H1 (cell line): ENCODE measurements around the gene SOS1. TPM values are rescaled to one million over a fixed set of nuclear protein-coding genes. Genes with fewer than 3 reads are reported as not detected.

Experiments
- CTCF ChIA-PET: fragments of 300-600 bp; sonication (Branson Sonifier 250); formaldehyde crosslinking; loops from one replicate; lab custom pipeline; 2021; ENCODE audit not compliant: partially characterized antibody; lab: Charles Lee
- POLR2A ChIA-PET: fragments of 300-600 bp; sonication (Branson Sonifier 250); formaldehyde crosslinking; loops from one replicate; lab custom pipeline; 2021; ENCODE audit warnings: inconsistent platforms; ENCODE audit not compliant: partially characterized antibody; lab: Charles Lee
- DNase-seq, 2 experiments: peaks; one replicate each; pipeline versions ENCODE4 v3.0.0 to v3.0.0-alpha.2; 2010 to 2022; ENCODE audit warnings: low spot score in 2 of 2, low read depth in 1 of 2, mixed read lengths in 1 of 2
- FAIRE-seq: peaks from 2 replicates; lab custom pipeline; 2011; peaks lifted over from hg19 to GRCh38; lab: Jason Lieb, UNC
- H2AFZ ChIP-seq: 2 replicates; pipeline ENCODE4 v1.8.1; 2012; ENCODE audit warnings: low read length, inconsistent platforms
- H2AK5ac ChIP-seq: 2 replicates; pipeline ENCODE4 v1.6.1; 2013; ENCODE audit warnings: low read depth, low read length
- H2BK120ac ChIP-seq: replicated peaks from 2 replicates; pipeline ENCODE3; 2013; ENCODE audit warnings: low read depth, low read length, inconsistent platforms
- H2BK12ac ChIP-seq: 2 replicates; pipeline ENCODE4 v1.6.1; 2013; ENCODE audit warnings: low read depth, low read length
- H2BK15ac ChIP-seq: 2 replicates; pipeline ENCODE4 v1.6.1; 2013; ENCODE audit warnings: low read length
- H2BK20ac ChIP-seq: 2 replicates; pipeline ENCODE4 v1.6.1; 2013; ENCODE audit warnings: low read length
- H2BK5ac ChIP-seq: 2 replicates; pipeline ENCODE4 v1.6.1; 2013; ENCODE audit warnings: low read depth, low read length
- H3K14ac ChIP-seq: 2 replicates; pipeline ENCODE4 v1.6.1; 2013; ENCODE audit warnings: inconsistent platforms; ENCODE audit not compliant: insufficient read length
- H3K18ac ChIP-seq: 2 replicates; pipeline ENCODE4 v1.6.1; 2013; ENCODE audit warnings: low read length; ENCODE audit errors: extremely low read depth
- H3K23ac ChIP-seq: 2 replicates; pipeline ENCODE4 v1.6.1; 2013; ENCODE audit warnings: inconsistent platforms; ENCODE audit not compliant: insufficient read length
- H3K23me2 ChIP-seq: 2 replicates; pipeline ENCODE4 v1.6.1; 2013; ENCODE audit warnings: low read depth, low read length
- H3K27ac ChIP-seq: 2 replicates; pipeline ENCODE4 v1.6.1; 2011; ENCODE audit warnings: low read depth, low read length, inconsistent platforms
- H3K27me3 ChIP-seq, 4 experiments: replicated peaks in 1 of 4; 1 replicate in 1 of 4; 2 replicates in 3 of 4; pipeline versions ENCODE4 v1.6.1 to v1.8.1; 2011 to 2013; ENCODE audit warnings: low read length in 3 of 4, mild to moderate bottlenecking in 3 of 4, inconsistent platforms in 2 of 4, mixed read lengths in 2 of 4, moderate library complexity in 1 of 4; ENCODE audit not compliant: control insufficient read depth in 3 of 4, insufficient read depth in 3 of 4; ENCODE audit errors: extremely low read depth in 1 of 4
- H3K36me3 ChIP-seq, 4 experiments: 2 replicates each; pipeline versions ENCODE4 v1.6.1 to v1.8.1; 2011 to 2013; ENCODE audit warnings: mild to moderate bottlenecking in 4 of 4, low read length in 3 of 4, moderate library complexity in 2 of 4, control low read depth in 1 of 4, inconsistent platforms in 1 of 4; ENCODE audit not compliant: insufficient read depth in 4 of 4, control insufficient read depth in 2 of 4
- H3K4ac ChIP-seq: replicated peaks from 2 replicates; pipeline ENCODE3; 2013; ENCODE audit warnings: low read length, low read depth, mixed read lengths, inconsistent platforms; ENCODE audit not compliant: insufficient read length
- H3K4me1 ChIP-seq, 4 experiments: replicated peaks in 1 of 4; 1 replicate in 1 of 4; 2 replicates in 3 of 4; pipeline versions ENCODE4 v1.6.1 to v1.8.1; 2011 to 2013; ENCODE audit warnings: low read length in 3 of 4, inconsistent platforms in 2 of 4, mixed read lengths in 1 of 4; ENCODE audit not compliant: insufficient read depth in 4 of 4, control insufficient read depth in 3 of 4
- H3K4me2 ChIP-seq, 2 experiments: 2 replicates each; pipeline versions ENCODE4 v1.6.1 to v1.8.1; 2011 to 2013; ENCODE audit warnings: low read depth in 2 of 2, low read length in 2 of 2, control low read depth in 1 of 2, inconsistent platforms in 1 of 2, mild to moderate bottlenecking in 1 of 2; ENCODE audit not compliant: insufficient read depth in 1 of 2
- H3K4me3 ChIP-seq, 4 experiments: fragments of 200-600, 300-600 bp in 1 of 4; sonication (generic), shearing (Covaris generic), sonication (Bioruptor Twin) in 1 of 4; 2 replicates each; pipeline versions ENCODE4 v1.5.1 to v1.8.1; 2011 to 2016; ENCODE audit warnings: low read length in 4 of 4, low read depth in 3 of 4, control low read depth in 2 of 4, inconsistent platforms in 2 of 4, mild to moderate bottlenecking in 2 of 4, mixed read lengths in 1 of 4, moderate library complexity in 1 of 4; ENCODE audit not compliant: insufficient read depth in 2 of 4; ENCODE audit errors: extremely low read depth in 1 of 4
- H3K56ac ChIP-seq: replicated peaks from 2 replicates; pipeline ENCODE3; 2013; ENCODE audit warnings: low read depth, mild to moderate bottlenecking, mixed read lengths, low read length, inconsistent platforms; ENCODE audit not compliant: insufficient read length
- H3K79me1 ChIP-seq: 2 replicates; pipeline ENCODE4 v1.6.1; 2013; ENCODE audit warnings: low read depth, low read length, control low read depth
- H3K79me2 ChIP-seq, 2 experiments: 2 replicates each; pipeline versions ENCODE4 v1.6.1 to v1.8.1; 2012 to 2013; ENCODE audit warnings: low read length in 2 of 2, mild to moderate bottlenecking in 2 of 2, inconsistent platforms in 1 of 2; ENCODE audit not compliant: insufficient read depth in 2 of 2, control insufficient read depth in 1 of 2
- H3K9ac ChIP-seq, 4 experiments: replicated peaks in 1 of 4; 1 replicate in 1 of 4; 2 replicates in 3 of 4; pipeline versions ENCODE4 v1.6.1 to v1.8.1; 2011 to 2013; ENCODE audit warnings: low read depth in 3 of 4, low read length in 3 of 4, control low read depth in 2 of 4, mild to moderate bottlenecking in 2 of 4, moderate library complexity in 2 of 4, inconsistent platforms in 1 of 4; ENCODE audit errors: extremely low read depth in 1 of 4
- H3K9me3 ChIP-seq, 2 experiments: 2 replicates each; pipeline versions ENCODE4 v1.6.1 to v1.8.1; 2012 to 2013; ENCODE audit warnings: mild to moderate bottlenecking in 2 of 2, moderate library complexity in 2 of 2, control low read depth in 1 of 2, inconsistent platforms in 1 of 2, low read depth in 1 of 2, low read length in 1 of 2, mixed read lengths in 1 of 2; ENCODE audit not compliant: insufficient read depth in 2 of 2
- H4K20me1 ChIP-seq, 2 experiments: replicated peaks in 1 of 2; 2 replicates each; pipeline versions ENCODE3 to v1.8.1; 2011 to 2013; ENCODE audit warnings: inconsistent platforms in 2 of 2, low read length in 2 of 2, mild to moderate bottlenecking in 1 of 2; ENCODE audit not compliant: insufficient read depth in 2 of 2, control insufficient read depth in 1 of 2
- H4K5ac ChIP-seq: 2 replicates; pipeline ENCODE4 v1.6.1; 2013; ENCODE audit warnings: low read length, low read depth, mixed read lengths, inconsistent platforms; ENCODE audit not compliant: insufficient read length
- H4K8ac ChIP-seq: 2 replicates; pipeline ENCODE4 v1.8.0; 2013; ENCODE audit warnings: mild to moderate bottlenecking, moderate library complexity, low read length, inconsistent platforms; ENCODE audit not compliant: insufficient read depth; ENCODE audit errors: extremely low read depth
- H4K91ac ChIP-seq: replicated peaks from 2 replicates; pipeline ENCODE3; 2013; ENCODE audit warnings: low read length, mixed read lengths, inconsistent platforms; ENCODE audit not compliant: insufficient read length
- CBX5 ChIP-seq: fragments of 300-800, 300-1000 bp; sonication (generic); IDR thresholded peaks from 2 replicates; pipeline ENCODE4 v1.7.1; 2016; ENCODE audit warnings: antibody characterized with exemption, low read length, low read depth
- CTBP2 ChIP-seq: IDR thresholded peaks from 2 replicates; pipeline ENCODE4 v1.7.0; 2011; ENCODE audit warnings: borderline replicate concordance, mild to moderate bottlenecking, moderate library complexity, mixed read lengths, low read length; ENCODE audit not compliant: insufficient read depth, insufficient read length
- EGR1 ChIP-seq: IDR thresholded peaks from 2 replicates; pipeline ENCODE4 v1.6.1; 2011; ENCODE audit warnings: low read depth, low read length, borderline replicate concordance
- FOSL1 ChIP-seq: IDR thresholded peaks from 2 replicates; pipeline ENCODE4 v1.6.1; 2011; ENCODE audit warnings: mild to moderate bottlenecking, low read depth, low read length, moderate library complexity; ENCODE audit not compliant: insufficient read depth
- GABPA ChIP-seq: IDR thresholded peaks from 2 replicates; pipeline ENCODE4 v1.6.1; 2011; ENCODE audit warnings: mild to moderate bottlenecking, low read length, moderate library complexity, borderline replicate concordance; ENCODE audit not compliant: insufficient read depth
- MAX ChIP-seq: IDR thresholded peaks from 2 replicates; pipeline ENCODE4 v1.6.1; 2012; ENCODE audit warnings: inconsistent platforms
- RNF2 ChIP-seq: fragments of 200-900, 300-1000 bp; sonication (generic); IDR thresholded peaks from 2 replicates; pipeline ENCODE4 v1.7.1; 2016; ENCODE audit warnings: borderline replicate concordance, low read depth, mild to moderate bottlenecking, antibody characterized with exemption, low read length; ENCODE audit not compliant: poor library complexity, severe bottlenecking; ENCODE audit errors: missing control alignments
- WGBS, 2 experiments: shearing (Covaris generic) in 1 of 2; methylation state at CpG; one replicate each; pipeline versions ENCODE4 v1.1.6 to v1.1.7; 2013 to 2015; ENCODE audit warnings: low lambda C conversion rate in 2 of 2, mixed read lengths in 2 of 2, inconsistent platforms in 1 of 2, low coverage in 1 of 2, missing lambda C conversion rate in 1 of 2; ENCODE audit not compliant: insufficient replicate concordance in 2 of 2, insufficient coverage in 1 of 2, insufficient read length in 1 of 2; ENCODE audit errors: extremely low coverage in 1 of 2, missing lambda C conversion rate in 1 of 2; 5-methylcytosine and 5-hydroxymethylcytosine counted together
- polyA plus RNA-seq, 7 experiments: library from polyadenylated mRNA; depleted of rRNA in 3 of 7; stranded (reverse) in 5 of 7; unstranded in 2 of 7; fragments of >200 nt in 5 of 7; fragments of 200-250 nt in 2 of 7; gene quantifications; 1 replicate in 5 of 7; 2 replicates in 1 of 7; 4 replicates in 1 of 7; pipeline versions ENCODE4 v1.2.1 to v1.2.3, GENCODE V29; 2011 to 2013; ENCODE audit warnings: missing spikeins in 2 of 7, mixed read lengths in 2 of 7
- total RNA-seq: library from RNA; stranded (reverse); fragmentation: NEBNext Ultra II Directional; extraction: Animal tissue kit (Norgen Biotek cat#: 25700); gene quantifications from 2 replicates; pipeline ENCODE4 v1.2.1, GENCODE V29; 2021

SOS1 gene
- total and polyA plus RNA-seq, 2 of the 8 experiments (the other 6 are each of a cell fraction or from before 2014, with no cell fraction given) = 25.7 to 27.0 TPM

- 79% methylated on average over 2 of the region's 2 CpGs; no CpG with 5 or more reads in 1 of the 2 experiments for WGBS, 2 experiments
- Histone ChIP-seq H2AFZ (no peak overlapping the region), H3K9me3 (no peaks in the 10 kb centered on the region), H2BK15ac (no peak overlapping the region), H4K91ac (no peak overlapping the region), H2AK5ac (no peak overlapping the region), H3K23ac (no peak overlapping the region), H4K8ac (no peak overlapping the region), H2BK20ac (no peak overlapping the region), H3K4me2 (no peak overlapping the region), H2BK5ac (no peak overlapping the region), H4K5ac (no peak overlapping the region), H3K79me2 (peaks cover 9 to 95% of the 10 kb centered on the region in 2 experiments), H3K4me1 (peaks cover 0 to 5% (median 4%) of the 10 kb centered on the region in 4 experiments; a peak in 4 of 7 replicates), H3K56ac (no peak overlapping the region), H3K27ac (no peak overlapping the region), H3K14ac (no peak overlapping the region), H3K4me3 (no peak overlapping the region), H3K27me3 (no peaks in the 10 kb centered on the region), H3K9ac (no peak overlapping the region), H3K36me3 (peaks cover 0 to 8% (median 0%) of the 10 kb centered on the region in 4 experiments; a peak in 2 of 8 replicates), H2BK12ac (no peak overlapping the region), H3K23me2 (no peaks in the 10 kb centered on the region; the same call in 1 of the 2 replicates), H3K79me1 (peaks cover 8% of the 10 kb centered on the region), H2BK120ac (no peak overlapping the region), H3K4ac (no peak overlapping the region), H4K20me1 (peaks cover 2% of the 10 kb centered on the region in 2 experiments), H3K18ac (no peak overlapping the region)
- no peak for DNase-seq
- CTCF ChIA-PET = interaction anchor here (1.4 to 1.9 kb wide), 2 partner anchors 16 to 160 kb away, joined by 4 to 9 read pairs; no protein-coding TSS in a partner anchor
- FAIRE-seq = no peak
- no peak for TF ChIP-seq RNF2
- no peak for TF ChIP-seq MAX
- TF ChIP-seq FOSL1 = no peak
- no peak for TF ChIP-seq EGR1
- TF ChIP-seq CBX5 = no peak
- no peak for TF ChIP-seq CTBP2
- no peak for TF ChIP-seq GABPA
- POLR2A ChIA-PET = interaction anchor here (1.4 kb wide), 1 partner anchor 9 kb away, joined by 4 read pairs; no protein-coding TSS in a partner anchor
Measured at GRCh38 chr2:39107724-39108273, 13.1 kb downstream of the SOS1 start.
